DOHH2 (cell line): ENCODE results near the gene CBLL1.

ENCODE experiments used
- H3F3A ChIP-seq: fragments of 200-600 bp; sonication (generic), shearing (Covaris generic); 2 replicates; pipeline ENCODE4 v1.6.0; 2016; ENCODE audit warnings: antibody characterized with exemption, mild to moderate bottlenecking; ENCODE audit not compliant: control insufficient read depth, insufficient read depth
- H3K27ac ChIP-seq: fragments of 200-600 bp; sonication (generic); 2 replicates; pipeline ENCODE4 v1.5.1; 2014; ENCODE audit warnings: low read depth, mild to moderate bottlenecking, low read length, moderate library complexity
- H3K27me3 ChIP-seq: fragments of 200-600 bp; sonication (generic); 2 replicates; pipeline ENCODE4 v1.6.1; 2014; ENCODE audit warnings: mild to moderate bottlenecking, low read length, mixed read lengths; ENCODE audit not compliant: control insufficient read depth
- H3K36me3 ChIP-seq: fragments of 200-600 bp; sonication (generic); 2 replicates; pipeline ENCODE4 v1.6.1; 2014; ENCODE audit warnings: mild to moderate bottlenecking, low read length, moderate library complexity, mixed read lengths; ENCODE audit not compliant: control insufficient read depth
- H3K4me1 ChIP-seq: fragments of 200-600 bp; sonication (generic); 2 replicates; pipeline ENCODE4 v1.6.1; 2014; ENCODE audit warnings: mild to moderate bottlenecking, low read length, mixed read lengths; ENCODE audit not compliant: control insufficient read depth
- H3K4me2 ChIP-seq: fragments of 200-600 bp; sonication (generic); 2 replicates; pipeline ENCODE4 v1.6.0; 2014; ENCODE audit warnings: mild to moderate bottlenecking, low read length, moderate library complexity
- H3K4me3 ChIP-seq: fragments of 200-600 bp; sonication (generic); 2 replicates; pipeline ENCODE4 v1.5.1; 2014; ENCODE audit warnings: mild to moderate bottlenecking, low read length, mixed read lengths
- H3K79me2 ChIP-seq: fragments of 200-600 bp; sonication (generic); 2 replicates; pipeline ENCODE4 v1.6.1; 2014; ENCODE audit warnings: mild to moderate bottlenecking, low read length, mixed read lengths; ENCODE audit not compliant: control insufficient read depth
- H3K9me2 ChIP-seq: fragments of 200-600 bp; sonication (generic); replicated peaks from 2 replicates; pipeline ENCODE4 v1.6.1; 2014; ENCODE audit warnings: mild to moderate bottlenecking, low read length, mixed read lengths; ENCODE audit not compliant: control insufficient read depth
- H3K9me3 ChIP-seq: fragments of 200-600 bp; sonication (generic); 2 replicates; pipeline ENCODE4 v1.6.1; 2014; ENCODE audit warnings: antibody characterized with exemption, low read length, mixed read lengths; ENCODE audit not compliant: control insufficient read depth, insufficient read depth
- H4K20me1 ChIP-seq: fragments of 200-600 bp; sonication (generic); 2 replicates; pipeline ENCODE4 v1.6.0; 2014; ENCODE audit warnings: low read depth, mild to moderate bottlenecking, antibody characterized with exemption, low read length, moderate library complexity; ENCODE audit not compliant: control insufficient read depth, insufficient read depth
- EZH2phosphoT487 ChIP-seq: fragments of 200-600 bp; sonication (generic); IDR thresholded peaks from 2 replicates; pipeline ENCODE4 v1.6.1; 2017; ENCODE audit warnings: borderline replicate concordance, mild to moderate bottlenecking, antibody characterized with exemption, low read length, moderate library complexity, mixed read lengths
- TF ChIP-seq, protein P1 (sequence below): fragments of 200-600 bp; sonication (generic); IDR thresholded peaks from one replicate; pipeline ENCODE4 v1.5.1; 2014; ENCODE audit warnings: antibody characterized with exemption, mild to moderate bottlenecking, low read depth, low read length; ENCODE audit not compliant: poor library complexity, severe bottlenecking

CBLL1 gene

DNA sequence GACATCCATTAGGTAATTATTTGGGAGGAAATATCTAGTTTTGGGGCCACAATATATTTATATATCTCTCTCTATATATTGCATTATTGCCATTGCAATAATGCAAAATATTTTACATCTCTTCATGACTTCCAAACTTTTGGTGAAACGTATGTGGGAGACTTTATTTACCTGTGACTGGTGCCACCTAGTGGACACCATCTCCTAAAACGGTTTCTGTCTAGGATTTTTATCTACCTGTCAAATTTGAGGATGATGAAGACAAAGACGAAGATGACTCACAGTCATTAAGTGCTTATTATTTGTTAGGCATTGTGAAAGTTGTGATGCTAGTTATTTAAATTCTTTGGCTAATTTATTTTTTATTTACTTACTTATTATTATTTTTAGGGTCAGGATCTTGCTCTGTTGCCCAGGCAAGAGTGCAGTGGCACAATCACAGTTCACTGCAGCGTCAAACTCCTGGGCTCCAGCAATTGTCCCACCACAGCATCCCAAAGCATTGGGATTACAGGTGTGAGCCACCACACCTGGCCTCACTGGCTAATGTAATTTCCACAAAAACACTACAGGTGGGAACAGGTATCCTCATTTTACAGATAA, 18.7 kb upstream of the CBLL1 start:
- Histone ChIP-seq H4K20me1 (no peaks in the 10 kb centered on the region), H3K36me3 (no peaks in the 10 kb centered on the region), H3F3A (no peaks in the 10 kb centered on the region), H3K9me2 (no peaks in the 10 kb centered on the region), H3K27me3 (peaks cover 29% of the 10 kb centered on the region), H3K4me3 (no peak overlapping the region), H3K79me2 (no peaks in the 10 kb centered on the region), H3K4me1 (no peaks in the 10 kb centered on the region), H3K9me3 (no peaks in the 10 kb centered on the region), H3K4me2 (no peak overlapping the region), H3K27ac (no peak overlapping the region)
- TF ChIP-seq, protein P1, sequence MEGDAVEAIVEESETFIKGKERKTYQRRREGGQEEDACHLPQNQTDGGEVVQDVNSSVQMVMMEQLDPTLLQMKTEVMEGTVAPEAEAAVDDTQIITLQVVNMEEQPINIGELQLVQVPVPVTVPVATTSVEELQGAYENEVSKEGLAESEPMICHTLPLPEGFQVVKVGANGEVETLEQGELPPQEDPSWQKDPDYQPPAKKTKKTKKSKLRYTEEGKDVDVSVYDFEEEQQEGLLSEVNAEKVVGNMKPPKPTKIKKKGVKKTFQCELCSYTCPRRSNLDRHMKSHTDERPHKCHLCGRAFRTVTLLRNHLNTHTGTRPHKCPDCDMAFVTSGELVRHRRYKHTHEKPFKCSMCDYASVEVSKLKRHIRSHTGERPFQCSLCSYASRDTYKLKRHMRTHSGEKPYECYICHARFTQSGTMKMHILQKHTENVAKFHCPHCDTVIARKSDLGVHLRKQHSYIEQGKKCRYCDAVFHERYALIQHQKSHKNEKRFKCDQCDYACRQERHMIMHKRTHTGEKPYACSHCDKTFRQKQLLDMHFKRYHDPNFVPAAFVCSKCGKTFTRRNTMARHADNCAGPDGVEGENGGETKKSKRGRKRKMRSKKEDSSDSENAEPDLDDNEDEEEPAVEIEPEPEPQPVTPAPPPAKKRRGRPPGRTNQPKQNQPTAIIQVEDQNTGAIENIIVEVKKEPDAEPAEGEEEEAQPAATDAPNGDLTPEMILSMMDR, result peak; percentile 67
- TF ChIP-seq EZH2phosphoT487, result no peak

DNA sequence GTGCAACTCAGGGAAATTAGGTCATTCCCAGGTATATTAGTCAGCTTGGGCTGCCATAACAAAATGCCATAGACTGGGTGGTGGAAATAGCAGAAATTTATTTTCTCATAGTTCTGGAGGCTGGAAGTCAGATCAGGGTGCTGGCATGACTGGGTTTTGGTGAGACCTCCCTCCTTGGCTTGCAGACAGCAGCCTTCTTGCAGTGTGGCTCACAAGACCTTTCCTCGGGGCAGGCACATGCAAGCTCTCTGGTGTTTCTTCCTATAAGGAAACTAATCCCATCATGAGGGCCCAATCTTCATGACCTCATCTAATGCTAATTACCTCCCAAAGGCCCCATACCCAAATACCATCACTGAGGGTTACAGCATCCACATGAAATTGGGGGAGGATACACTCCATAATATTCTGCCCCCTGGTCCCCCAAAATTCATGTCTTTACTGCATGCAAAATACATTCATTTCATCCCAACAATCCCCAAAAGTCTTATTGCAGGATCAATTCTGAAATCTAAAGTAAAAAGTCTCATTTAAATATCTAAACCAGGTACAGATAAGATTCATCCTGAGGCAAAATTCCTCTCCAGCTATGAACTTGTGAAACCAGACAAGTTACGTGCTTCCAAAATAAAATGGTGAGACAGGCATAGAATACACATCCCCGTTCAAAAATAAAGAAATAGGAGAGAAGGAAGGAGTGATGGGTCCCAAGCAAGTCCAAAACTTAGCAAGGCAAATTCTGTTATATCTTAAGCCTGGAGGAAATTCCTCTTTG, 17.4 kb upstream of the CBLL1 start:
- TF ChIP-seq, protein P1, result no peak
- TF ChIP-seq EZH2phosphoT487, result no peak
- no peaks in the 10 kb centered on the region for H3K36me3 ChIP-seq
- H3K9me3 ChIP-seq, result no peaks in the 10 kb centered on the region
- no peaks in the 10 kb centered on the region for H3K4me1 ChIP-seq
- H3K4me3 ChIP-seq, result no peak overlapping the region
- H3K27me3 ChIP-seq, result peaks cover 23% of the 10 kb centered on the region
- no peaks in the 10 kb centered on the region for H4K20me1 ChIP-seq
- no peak overlapping the region for H3K4me2 ChIP-seq
- H3K27ac ChIP-seq, result no peak overlapping the region
- no peaks in the 10 kb centered on the region for H3F3A ChIP-seq
- H3K9me2 ChIP-seq, result no peaks in the 10 kb centered on the region
- H3K79me2 ChIP-seq, result no peaks in the 10 kb centered on the region

DNA sequence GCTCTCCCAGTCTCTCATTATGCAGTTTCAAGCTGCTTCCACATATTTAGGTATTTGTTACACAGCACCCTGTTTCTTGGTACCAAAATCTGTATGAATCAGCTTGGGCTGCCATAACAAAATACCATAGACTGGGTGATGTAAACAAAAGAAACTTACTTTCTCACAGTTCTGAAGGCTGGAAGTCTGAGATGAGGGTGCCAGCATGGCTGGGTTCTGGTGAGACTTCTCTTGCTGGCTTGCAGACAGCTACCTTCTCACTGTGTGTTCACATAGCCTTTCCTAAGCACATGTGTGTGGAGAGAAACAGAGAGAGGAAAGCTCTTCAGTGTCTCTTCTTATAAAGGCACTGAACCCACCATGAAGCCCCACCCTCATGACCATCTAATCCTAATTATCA, 15.7 kb upstream of the CBLL1 start:
- Histone ChIP-seq H3K9me3 (0 out of 2 replicates have a peak, but pooled peaks cover 2% of the 10 kb centered on the region), H3K4me3 (no peak overlapping the region), H3K4me1 (no peaks in the 10 kb centered on the region), H3F3A (no peaks in the 10 kb centered on the region), H3K27ac (no peak overlapping the region), H4K20me1 (no peaks in the 10 kb centered on the region), H3K79me2 (no peaks in the 10 kb centered on the region), H3K36me3 (no peaks in the 10 kb centered on the region), H3K27me3 (peaks cover 23% of the 10 kb centered on the region), H3K9me2 (no peaks in the 10 kb centered on the region), H3K4me2 (no peak overlapping the region)
- no peak for TF ChIP-seq EZH2phosphoT487
- TF ChIP-seq, protein P1, result no peak
